CD4-positive, alpha-beta T cell treated with Interleukin-17A for 1 hour (primary cell): ENCODE measurements around the gene EPYC.

ENCODE experiments used
- DNase-seq: peaks from one replicate; pipeline ENCODE4 v3.0.0-alpha.2; 2020

The EPYC gene

DNA sequence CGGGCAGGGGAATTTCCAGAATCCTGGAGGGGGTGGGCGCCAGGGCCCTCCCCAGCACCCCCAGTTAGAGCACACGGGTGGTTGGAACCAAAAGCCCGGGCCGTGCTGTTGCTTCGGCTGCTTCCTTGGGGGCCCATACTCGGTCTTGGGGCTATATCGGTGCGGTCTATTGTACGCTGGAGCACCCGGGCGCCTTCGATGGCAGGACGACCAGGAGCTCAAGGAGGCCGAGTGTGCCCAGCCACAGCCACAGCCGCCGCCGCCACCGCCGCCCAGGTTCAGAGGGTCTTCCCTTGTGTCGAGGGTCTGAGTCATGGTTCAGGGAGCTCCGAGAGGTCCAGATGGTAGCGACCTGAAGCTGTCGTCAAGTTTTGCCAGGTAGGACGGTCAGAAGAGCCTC lies 50.3 kb downstream of the EPYC start:
- no peak for DNase-seq

DNA sequence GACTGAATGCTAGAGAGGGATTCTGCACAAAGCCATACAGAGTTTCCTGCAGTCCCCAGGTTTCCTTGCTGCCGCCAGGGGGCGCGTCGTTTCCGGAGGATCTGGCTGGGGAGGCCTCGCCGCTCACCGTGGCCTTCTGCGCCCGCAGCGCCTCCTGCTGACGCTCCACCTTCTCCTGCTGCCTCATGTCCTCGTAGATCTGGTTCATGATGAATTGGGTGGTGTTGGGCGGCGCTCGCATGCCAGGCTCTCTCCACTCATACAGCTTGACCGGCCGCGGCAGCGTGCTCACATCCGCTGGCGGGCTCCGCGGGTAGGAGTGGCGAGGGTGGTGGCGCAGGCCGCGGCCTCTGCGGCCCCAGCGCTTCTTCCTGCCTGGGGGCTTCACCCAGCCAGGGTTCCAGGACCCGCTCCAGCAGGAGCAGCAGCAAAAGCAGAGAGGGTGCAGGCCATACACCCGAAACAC lies 50.8 kb downstream of the EPYC start:
- DNase-seq, result no peak

DNA sequence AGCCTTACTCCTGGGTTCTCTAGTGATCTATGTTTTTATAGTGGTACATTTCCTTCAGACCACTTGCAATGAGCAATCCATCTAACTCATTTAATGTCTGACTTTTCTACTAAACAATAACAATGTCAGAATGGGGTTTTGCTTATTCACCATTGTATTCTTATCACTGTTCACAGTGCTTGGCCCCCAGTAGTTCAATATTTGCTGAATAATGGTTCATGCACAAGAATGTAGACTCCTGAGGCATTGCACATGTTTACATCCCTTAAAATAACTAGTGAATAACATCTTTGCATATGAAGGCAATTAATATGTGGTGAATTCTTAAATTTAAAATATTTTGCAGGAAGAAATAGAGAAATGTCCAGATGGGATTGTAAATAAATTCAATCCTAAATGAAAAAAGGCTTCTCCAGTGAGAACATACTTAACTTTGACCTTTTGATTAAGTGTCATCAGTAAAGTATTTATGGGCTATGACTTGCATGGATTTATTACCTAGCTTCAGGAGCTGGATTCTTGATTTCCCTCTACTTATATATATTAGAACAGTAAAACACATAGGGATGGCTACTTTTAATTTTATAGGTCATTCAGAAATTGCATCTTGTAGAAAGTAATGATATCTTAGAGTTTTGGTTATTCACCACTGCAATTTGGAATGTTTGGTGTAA lies 53.2 kb downstream of the EPYC start:
- no peak for DNase-seq

DNA sequence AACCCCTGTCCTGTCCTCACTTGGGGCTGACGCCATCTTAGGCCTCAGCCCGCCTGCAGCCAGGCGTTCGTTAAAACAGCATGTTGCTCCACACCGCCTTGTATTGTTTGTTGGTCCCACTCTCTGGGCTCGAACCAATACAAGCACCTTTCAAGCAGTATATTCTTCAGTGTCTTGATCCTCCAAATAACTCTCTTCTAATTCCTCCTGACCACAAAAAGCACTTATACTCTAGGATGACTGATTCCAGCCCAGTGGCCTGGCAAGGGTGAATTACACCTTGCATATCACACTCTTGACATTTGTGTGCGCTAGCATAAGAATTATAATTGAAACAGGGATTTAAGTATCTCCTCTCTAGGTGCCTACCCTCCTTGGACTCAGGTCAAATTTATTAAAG lies 56.9 kb downstream of the EPYC start:
- no peak for DNase-seq

DNA sequence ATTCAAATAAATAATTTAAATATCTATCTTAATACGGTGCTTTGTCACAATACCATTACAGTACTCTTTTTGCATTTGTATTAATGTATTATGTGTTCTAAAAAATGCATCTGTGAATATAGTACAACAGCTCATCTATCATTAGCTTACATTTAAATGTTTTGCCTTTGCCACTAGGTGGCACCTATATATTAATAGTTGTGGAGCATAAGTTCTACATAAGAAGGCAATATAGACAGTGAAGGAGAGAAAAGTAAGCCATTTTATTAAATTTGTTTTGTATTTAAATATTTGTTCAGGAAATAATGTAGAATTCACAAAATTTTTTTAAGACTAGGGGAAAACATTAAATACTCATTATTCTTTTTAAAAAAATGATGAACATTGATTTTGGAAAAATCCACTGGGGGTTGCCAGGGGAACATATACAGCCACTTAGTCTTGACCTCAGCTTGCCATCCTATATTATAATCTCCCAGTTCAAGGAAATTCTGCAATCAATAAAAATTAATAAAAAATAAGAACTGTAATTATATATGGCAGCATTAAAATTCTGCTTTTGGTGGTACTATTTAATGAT lies 59.6 kb downstream of the EPYC start:
- DNase-seq, result peak; percentile 21

DNA sequence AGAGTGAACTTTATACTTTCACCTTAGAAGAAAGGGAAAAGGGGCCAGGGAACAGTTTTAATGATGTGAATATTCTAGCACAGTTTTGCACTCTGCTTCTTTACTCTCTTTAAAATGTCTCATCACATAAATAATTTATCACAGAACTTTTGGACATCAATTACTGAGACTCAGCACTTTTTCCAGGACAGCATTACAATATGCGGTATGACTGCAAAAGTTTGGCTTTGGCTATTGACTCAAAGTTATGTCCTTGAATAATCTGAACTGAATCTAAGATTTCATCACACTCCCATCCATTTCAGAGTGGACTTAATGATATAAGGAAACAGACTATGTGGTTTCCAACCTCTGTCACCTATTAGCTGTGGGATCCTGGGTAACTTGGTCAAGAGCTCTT lies 61.5 kb downstream of the EPYC start:
- DNase-seq, result no peak

DNA sequence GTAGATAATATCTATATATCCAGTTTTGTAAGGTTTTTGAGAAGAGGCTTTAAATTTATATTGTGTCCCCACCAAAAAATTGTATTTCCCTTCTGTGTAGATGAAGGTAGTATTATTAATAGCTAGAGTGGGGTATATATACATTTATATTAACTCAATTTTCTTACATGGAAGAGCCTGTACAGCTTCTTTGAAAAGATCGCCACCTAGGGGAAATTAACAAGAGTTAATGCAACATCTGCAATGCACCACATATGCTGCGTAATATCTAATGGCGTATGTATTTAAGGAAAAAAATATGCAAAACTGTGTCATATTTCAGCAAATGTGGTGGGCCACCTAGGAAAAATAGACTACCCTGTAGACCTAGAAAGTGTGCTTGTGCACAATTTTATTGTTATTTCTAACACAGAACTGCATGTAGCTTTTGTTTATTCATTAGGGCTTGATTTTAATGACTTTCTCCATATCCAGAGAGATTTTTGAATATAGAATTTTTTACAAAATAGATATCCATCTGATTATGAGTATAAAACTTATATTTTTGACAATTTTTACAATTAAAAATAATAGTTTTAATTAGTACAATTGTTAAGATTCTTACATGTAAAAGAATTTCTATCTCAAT lies 63.8 kb downstream of the EPYC start:
- peak; percentile 15 for DNase-seq

DNA sequence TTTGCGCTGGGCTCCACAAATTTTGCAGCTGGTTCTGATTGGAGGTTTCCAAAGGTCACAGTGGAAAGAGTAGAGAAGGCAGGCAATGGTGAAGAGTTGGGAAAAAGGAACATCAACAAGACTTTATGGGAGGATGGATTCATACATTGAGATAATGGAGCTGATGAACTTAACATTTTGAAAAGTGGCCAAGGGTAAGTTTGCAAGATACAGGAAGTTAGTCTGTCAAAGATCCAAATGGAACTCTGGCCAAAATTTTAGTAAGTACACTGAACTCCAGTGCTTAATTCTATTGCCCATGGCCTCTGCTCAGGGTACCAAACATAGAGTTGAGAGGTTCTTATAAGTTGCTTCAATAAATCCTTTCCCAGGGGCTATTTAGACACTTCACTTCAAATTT lies 65.4 kb downstream of the EPYC start:
- DNase-seq, result no peak

DNA sequence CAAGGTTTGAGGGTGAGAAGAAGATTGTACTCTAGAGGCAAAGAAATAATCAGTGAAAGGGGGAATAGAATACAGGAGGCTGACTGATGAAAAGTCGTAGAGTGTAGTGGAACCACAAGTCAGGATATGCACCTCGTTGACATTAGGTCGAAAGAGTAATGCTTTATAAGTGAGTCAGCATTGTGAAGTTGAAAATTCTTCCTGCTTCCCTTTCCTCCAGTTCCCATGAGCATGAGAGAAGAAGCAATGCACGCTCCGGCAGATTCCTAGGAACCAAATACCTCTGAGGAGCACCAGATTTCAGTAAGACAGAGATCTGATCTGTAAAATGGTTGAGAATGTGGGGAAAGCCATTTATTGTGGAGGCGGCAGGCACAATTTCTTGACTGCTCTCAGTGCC lies 66.3 kb downstream of the EPYC start:
- no peak for DNase-seq

DNA sequence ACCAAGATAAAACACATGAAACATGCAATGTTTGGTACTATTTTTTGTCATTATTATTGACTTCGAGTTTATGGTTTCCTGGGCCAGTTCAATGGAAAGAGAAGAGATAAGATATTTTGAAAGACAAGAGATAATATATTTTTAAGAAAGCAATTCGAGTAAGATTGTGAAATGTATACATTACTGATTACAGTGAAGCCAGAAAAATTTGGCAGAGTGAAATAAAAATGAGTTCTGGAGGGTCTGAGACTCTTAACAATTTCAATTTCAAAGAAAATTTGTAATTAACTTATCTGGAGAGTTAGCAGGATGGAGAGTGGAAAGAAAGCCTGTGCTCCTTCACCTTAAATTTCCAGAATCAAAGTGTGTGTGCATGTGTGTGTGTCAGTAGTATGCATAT lies 67.1 kb downstream of the EPYC start:
- DNase-seq, result no peak

DNA sequence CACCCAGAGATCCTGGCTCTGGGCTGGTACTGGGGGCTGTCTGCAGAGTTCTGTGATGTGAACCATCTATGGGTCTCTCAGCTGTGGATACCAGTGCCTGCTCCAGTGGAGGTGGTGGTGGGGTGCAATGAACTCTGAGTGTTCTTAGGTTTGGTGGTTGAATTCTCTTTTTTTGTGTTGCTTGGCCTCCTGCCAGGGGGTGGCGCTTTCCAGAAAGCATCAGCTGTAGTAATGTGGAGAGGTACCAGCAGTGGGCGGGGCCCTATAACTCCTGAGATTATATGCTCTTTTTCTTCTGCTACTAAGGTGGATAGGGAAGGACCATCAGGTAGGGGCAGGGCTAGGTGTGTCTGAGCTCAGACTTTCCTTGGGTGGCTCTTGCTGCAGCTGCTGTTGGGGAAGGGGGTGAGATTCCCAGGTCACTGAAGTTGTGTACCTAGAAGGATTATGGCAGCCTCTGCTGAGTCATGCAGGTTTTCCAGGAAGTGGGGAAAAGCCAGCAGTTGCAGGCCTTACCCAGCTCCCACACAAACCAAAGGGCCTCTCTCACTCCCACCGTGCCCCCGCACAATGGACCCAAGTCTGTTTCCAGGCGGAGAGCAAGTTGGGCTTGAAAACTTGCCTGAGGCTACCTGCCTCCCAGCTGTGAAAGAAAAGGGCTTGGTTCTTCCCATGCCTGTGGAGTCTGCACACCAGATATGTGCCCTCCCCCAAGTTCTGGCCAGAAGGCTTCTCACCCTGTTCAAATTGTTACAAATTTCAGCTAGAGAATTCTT lies 68.4 kb downstream of the EPYC start:
- no peak for DNase-seq

DNA sequence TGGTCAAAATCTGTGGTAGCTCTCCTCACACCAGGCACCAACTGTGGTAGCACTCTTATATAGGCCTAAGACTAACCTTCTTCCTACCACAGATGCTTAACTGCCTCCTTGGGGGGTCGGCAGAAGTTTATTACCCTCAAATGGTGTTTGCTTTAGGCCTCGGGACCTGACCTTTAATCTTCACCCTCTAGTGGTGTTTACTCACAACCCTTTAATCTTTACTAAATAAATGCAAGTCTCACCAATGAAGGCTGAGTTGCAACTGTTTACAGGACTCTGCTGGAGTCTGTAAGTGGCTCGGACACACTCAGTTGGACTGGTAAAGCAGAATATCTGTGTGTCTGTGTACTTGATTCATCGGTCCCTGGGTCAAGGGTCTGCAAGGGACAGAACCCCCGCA lies 79.2 kb downstream of the EPYC start:
- no peak for DNase-seq

DNA sequence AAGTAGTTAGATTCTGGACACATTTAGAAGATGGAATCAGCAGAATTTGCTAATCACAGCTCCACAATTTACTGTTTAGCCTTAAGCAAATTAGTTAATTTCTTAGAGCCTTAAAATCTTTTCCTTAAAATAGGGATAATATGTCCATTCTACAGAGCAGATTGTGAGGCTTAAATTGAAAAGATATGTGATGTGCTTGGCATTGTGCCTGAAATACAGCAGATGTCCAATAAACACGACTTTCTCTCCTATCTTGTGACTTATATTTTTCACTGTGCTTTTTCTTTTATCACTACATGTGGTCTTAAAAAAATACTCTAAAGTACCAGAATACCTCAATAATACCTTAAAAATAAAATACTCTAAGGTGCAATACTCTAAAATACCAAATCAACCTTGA lies 80.4 kb downstream of the EPYC start:
- no peak for DNase-seq

DNA sequence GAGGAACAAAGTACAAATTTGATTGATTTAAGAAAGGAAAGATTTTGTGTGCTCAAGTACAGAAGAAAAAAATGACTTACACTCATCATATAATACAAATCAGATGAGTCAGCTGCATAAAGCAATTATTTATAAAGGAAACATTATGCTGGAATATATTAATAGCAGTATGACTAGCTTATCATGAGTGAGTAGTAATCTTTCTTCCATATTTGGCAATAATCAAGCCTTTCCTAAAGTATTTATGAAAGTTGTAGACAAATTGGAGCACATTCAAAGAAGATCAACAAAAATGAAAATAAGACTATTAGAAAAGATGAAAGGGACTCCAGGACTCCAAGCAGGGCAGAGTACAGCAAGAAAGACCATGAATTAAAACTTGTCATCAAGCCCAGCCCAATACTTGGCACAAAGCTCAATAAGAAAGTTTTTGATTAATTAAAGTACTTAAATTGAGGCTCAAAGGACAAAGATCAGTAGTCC lies 82.6 kb downstream of the EPYC start:
- DNase-seq, result no peak

DNA sequence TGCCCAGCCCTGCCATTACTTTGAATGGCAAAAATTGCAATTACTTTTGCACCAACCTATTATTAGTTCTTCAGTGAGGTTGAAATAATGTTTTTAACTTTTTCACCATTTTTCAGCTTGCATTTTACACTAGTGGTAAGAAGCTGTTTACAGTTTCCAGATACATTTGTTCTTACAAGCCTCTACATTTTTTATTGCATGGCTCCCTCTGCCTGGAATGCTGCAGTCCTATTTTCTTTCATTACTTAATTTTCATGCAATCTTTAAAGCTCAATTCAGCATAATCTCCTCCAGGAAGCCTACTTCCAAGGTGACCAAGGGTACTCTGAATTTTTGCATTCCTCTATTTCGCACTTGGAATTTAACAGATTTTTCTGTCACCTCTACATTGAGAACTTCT lies 83.2 kb downstream of the EPYC start:
- DNase-seq, result no peak

DNA sequence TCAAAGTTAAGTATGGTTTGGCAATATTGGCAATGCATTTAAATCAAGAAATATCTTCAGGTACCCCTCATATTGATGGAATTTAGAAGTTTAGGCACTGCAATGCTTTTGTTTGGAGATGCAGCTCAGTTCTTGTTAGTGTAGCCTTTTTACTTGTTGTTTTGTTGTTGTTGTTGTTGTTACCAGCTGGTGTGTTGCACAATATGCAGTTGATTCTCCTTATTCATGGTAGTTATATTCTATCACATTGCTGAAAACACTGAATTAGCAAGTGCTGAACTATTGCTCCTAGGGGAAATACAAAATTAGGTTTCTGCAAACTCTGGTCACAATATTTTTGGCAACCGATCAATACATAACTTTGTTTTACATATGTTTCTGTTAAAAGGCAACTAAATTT lies 84.5 kb downstream of the EPYC start:
- DNase-seq, result no peak

DNA sequence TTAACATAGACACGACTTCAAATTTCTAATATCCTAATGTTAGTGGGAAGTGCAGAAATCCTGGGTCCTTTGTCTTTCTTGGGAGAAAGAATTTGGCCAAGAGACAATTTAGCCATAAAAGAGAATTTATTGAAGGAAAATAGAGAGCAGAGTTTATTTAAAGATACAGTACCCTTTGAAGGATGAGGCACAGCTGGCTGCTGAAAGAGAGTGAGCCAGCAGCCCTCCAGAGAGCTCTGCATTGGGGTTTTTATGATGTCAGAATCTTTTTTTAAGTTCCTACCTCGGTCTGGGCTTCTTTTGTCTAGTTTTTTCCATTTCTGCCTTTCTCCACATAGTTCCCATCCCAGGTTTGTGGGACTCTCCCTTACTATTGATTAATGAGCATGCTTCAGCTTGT lies 87.3 kb downstream of the EPYC start:
- no peak for DNase-seq

DNA sequence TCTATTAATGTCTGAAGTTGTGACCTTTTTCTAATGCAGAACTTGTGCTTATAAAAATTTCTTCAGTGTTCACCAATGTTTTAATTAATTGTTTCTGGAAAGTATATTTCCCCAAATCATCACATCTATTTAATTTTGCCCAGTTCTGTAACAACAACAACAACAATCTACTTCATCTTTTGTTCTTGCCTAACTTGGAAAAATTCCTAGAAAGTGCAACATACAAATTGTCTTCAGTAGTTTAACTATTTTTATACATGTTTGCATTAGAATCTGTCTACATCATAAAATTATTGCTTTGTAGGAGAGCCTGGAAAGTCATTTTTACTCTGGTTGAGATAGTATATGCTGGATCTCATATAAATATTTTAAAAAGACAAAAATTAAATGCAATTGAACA lies 88.3 kb downstream of the EPYC start:
- no peak for DNase-seq

DNA sequence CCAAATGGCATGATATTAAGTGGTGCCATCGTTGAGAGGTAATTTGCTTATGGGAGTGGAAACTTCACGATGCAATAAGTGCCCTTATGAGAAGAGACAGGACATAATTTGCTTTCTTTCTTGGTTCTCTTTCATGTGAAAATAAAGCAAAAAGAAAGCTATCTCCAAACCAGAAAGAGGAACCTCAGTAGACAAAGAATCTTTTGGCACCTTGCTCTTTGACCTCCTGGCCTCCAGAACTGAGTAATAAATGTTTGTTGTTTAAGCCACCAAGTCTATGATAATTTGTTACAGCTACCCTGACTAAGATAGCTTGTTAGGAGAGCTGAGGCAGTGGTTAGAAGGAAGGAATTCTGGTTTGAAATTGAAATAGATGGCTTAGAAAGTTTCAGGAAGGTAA lies 89.4 kb downstream of the EPYC start:
- DNase-seq, result no peak
